ENCODE measurements around the gene MAJIN.

GRCh38 chr11:64896448-64897022 lies 75.4 kb downstream of the MAJIN start:
- TF ChIP-seq, protein P1, sequence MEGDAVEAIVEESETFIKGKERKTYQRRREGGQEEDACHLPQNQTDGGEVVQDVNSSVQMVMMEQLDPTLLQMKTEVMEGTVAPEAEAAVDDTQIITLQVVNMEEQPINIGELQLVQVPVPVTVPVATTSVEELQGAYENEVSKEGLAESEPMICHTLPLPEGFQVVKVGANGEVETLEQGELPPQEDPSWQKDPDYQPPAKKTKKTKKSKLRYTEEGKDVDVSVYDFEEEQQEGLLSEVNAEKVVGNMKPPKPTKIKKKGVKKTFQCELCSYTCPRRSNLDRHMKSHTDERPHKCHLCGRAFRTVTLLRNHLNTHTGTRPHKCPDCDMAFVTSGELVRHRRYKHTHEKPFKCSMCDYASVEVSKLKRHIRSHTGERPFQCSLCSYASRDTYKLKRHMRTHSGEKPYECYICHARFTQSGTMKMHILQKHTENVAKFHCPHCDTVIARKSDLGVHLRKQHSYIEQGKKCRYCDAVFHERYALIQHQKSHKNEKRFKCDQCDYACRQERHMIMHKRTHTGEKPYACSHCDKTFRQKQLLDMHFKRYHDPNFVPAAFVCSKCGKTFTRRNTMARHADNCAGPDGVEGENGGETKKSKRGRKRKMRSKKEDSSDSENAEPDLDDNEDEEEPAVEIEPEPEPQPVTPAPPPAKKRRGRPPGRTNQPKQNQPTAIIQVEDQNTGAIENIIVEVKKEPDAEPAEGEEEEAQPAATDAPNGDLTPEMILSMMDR (conservative IDR thresholded peaks at IDR 0.05; ENCODE audit: low read length): no peak
- TF ChIP-seq EZH2phosphoT487 (IDR thresholded peaks at IDR 0.05; ENCODE audit: borderline replicate concordance, low read depth, low read length): no peak
